A673 (cell line): ENCODE data around the gene GCDH. TPM values are rescaled to one million over a fixed set of nuclear protein-coding genes. Genes with fewer than 3 reads are reported as not detected.

Source experiments
- BruUV-seq: library from RNA; stranded (reverse); fragments of 400-500 nt; replicated peaks from 2 replicates; lab custom pipeline; 2021; lab: Mats Ljungman, UMichigan
- CTCF ChIA-PET: fragments of 300-600 bp; sonication (Branson Sonifier 250); formaldehyde crosslinking; loops from one replicate; lab custom pipeline; 2022; ENCODE audit warnings: antibody characterized with exemption; lab: Charles Lee
- POLR2A ChIA-PET: fragments of 300-600 bp; sonication (Branson Sonifier 250); formaldehyde crosslinking; loops from one replicate; lab custom pipeline; 2022; ENCODE audit warnings: antibody characterized with exemption; ENCODE audit not compliant: low non-redundant PET; lab: Charles Lee
- DNase-seq: peaks from one replicate; pipeline ENCODE4 v3.0.0-alpha.2; 2015; ENCODE audit warnings: low spot score
- H3K27ac ChIP-seq: fragments of 200-600 bp; sonication (generic); 2 replicates; pipeline ENCODE4 v1.5.1; 2016; ENCODE audit warnings: mixed run types, low read depth, mild to moderate bottlenecking, mixed read lengths, antibody characterized with exemption, low read length; ENCODE audit not compliant: poor library complexity, severe bottlenecking
- H3K27me3 ChIP-seq: fragments of 200-600 bp; sonication (generic); replicated peaks from 2 replicates; pipeline ENCODE4 v1.6.1; 2017; ENCODE audit warnings: mixed run types, low read depth, mild to moderate bottlenecking, mixed read lengths, antibody characterized with exemption, low read length; ENCODE audit not compliant: insufficient read depth, poor library complexity
- H3K36me3 ChIP-seq: fragments of 200-600 bp; sonication (generic); 2 replicates; pipeline ENCODE4 v1.6.1; 2016; ENCODE audit warnings: mixed run types, mild to moderate bottlenecking, mixed read lengths, antibody characterized with exemption, low read length; ENCODE audit not compliant: insufficient read depth, poor library complexity, severe bottlenecking
- H3K4me1 ChIP-seq: fragments of 200-600 bp; sonication (generic); 2 replicates; pipeline ENCODE4 v1.6.1; 2017; ENCODE audit warnings: mixed run types, mild to moderate bottlenecking, mixed read lengths, antibody characterized with exemption, low read length; ENCODE audit not compliant: insufficient read depth, poor library complexity, severe bottlenecking
- H3K4me3 ChIP-seq: fragments of 200-600 bp; sonication (generic); 2 replicates; pipeline ENCODE4 v1.5.1; 2016; ENCODE audit warnings: low read depth, mixed run types, mild to moderate bottlenecking, mixed read lengths, low read length; ENCODE audit not compliant: poor library complexity, severe bottlenecking
- H3K9me3 ChIP-seq: fragments of 200-600 bp; sonication (generic); 2 replicates; pipeline ENCODE4 v1.6.1; 2016; ENCODE audit warnings: mixed run types, low read depth, mild to moderate bottlenecking, mixed read lengths, antibody characterized with exemption, low read length; ENCODE audit not compliant: poor library complexity, severe bottlenecking
- EZH2 ChIP-seq: fragments of 200-600 bp; sonication (generic); IDR thresholded peaks from 2 replicates; pipeline ENCODE4 v1.6.1; 2017; ENCODE audit warnings: borderline replicate concordance, low read depth, mild to moderate bottlenecking, mixed read lengths, antibody characterized with exemption, low read length; ENCODE audit not compliant: poor library complexity, severe bottlenecking
- intact Hi-C: fragments of 100-400 bp; cut with micrococcal nuclease; formaldehyde crosslinking; loops from one replicate; pipeline ENCODE4 v1.10.0; 2022; ENCODE audit not compliant: unreplicated experiment
- total RNA-seq: library from RNA; stranded (reverse); gene quantifications from 2 replicates; pipeline ENCODE4 v1.2.3, GENCODE V29; 2021
- TF ChIP-seq, protein P1 (sequence below): fragments of 300-800, 200-600 bp; sonication (generic); conservative IDR thresholded peaks from 2 replicates; pipeline ENCODE4 v1.5.1; 2017; ENCODE audit warnings: low read depth, mild to moderate bottlenecking, antibody characterized with exemption, low read length, moderate library complexity, mixed read lengths

The GCDH gene
- total RNA-seq, 1 experiment from 2014 or later, result 47.3 TPM

DNA sequence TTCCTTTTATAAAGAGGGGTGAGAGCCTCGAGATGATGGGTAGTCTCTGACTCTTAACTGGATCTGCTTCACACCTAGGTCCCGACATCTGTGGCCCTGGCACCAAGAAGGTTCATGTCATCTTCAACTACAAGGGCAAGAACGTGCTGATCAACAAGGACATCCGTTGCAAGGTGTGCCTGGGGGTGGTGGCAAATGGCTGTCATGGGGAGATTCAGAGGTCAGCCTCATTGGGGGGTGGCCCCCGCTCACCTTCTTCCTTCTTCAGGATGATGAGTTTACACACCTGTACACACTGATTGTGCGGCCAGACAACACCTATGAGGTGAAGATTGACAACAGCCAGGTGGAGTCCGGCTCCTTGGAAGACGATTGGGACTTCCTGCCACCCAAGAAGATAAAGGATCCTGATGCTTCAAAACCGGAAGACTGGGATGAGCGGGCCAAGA lies 49.0 kb downstream of the GCDH start:
- peaks cover 32% of the 10 kb centered on the region for H3K4me1 ChIP-seq
- H3K36me3 ChIP-seq, result peaks cover 62% of the 10 kb centered on the region
- H3K27ac ChIP-seq, result peak overlapping the region; percentile 95
- no peaks in the 10 kb centered on the region for H3K27me3 ChIP-seq
- H3K9me3 ChIP-seq, result no peaks in the 10 kb centered on the region
- BruUV-seq, result no TSS peak
- no peak for DNase-seq
- peak overlapping the region; percentile 91 for H3K4me3 ChIP-seq
- CTCF ChIA-PET, result no interaction called here
- TF ChIP-seq, protein P1, sequence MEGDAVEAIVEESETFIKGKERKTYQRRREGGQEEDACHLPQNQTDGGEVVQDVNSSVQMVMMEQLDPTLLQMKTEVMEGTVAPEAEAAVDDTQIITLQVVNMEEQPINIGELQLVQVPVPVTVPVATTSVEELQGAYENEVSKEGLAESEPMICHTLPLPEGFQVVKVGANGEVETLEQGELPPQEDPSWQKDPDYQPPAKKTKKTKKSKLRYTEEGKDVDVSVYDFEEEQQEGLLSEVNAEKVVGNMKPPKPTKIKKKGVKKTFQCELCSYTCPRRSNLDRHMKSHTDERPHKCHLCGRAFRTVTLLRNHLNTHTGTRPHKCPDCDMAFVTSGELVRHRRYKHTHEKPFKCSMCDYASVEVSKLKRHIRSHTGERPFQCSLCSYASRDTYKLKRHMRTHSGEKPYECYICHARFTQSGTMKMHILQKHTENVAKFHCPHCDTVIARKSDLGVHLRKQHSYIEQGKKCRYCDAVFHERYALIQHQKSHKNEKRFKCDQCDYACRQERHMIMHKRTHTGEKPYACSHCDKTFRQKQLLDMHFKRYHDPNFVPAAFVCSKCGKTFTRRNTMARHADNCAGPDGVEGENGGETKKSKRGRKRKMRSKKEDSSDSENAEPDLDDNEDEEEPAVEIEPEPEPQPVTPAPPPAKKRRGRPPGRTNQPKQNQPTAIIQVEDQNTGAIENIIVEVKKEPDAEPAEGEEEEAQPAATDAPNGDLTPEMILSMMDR, result no peak
- no peak for TF ChIP-seq EZH2
- intact Hi-C loops, result no loop called here
- POLR2A ChIA-PET, result no interaction called here

DNA sequence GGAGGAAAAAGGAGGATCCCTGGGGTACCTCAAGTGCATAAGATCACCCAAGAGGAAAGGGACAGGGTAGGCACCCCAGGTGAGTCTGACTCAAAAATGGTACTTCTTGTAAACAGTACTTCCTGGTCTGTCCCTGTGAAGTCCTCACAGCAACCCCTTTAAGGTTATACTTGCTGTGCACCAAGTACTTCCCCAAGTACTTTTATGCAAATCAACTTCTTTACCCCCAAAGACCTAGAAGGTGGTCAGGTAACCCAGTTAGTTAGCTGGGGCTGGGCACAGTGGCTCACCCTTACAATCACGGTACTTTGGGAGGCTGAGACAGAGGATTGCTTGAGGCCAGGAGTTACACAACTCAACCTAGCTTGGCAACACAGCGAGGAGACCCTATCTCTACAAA lies 49.9 kb downstream of the GCDH start:
- no peak for TF ChIP-seq EZH2
- TF ChIP-seq, protein P1, result no peak
- peak overlapping the region; percentile 48 for H3K27ac ChIP-seq
- H3K36me3 ChIP-seq, result peaks cover 66% of the 10 kb centered on the region

DNA sequence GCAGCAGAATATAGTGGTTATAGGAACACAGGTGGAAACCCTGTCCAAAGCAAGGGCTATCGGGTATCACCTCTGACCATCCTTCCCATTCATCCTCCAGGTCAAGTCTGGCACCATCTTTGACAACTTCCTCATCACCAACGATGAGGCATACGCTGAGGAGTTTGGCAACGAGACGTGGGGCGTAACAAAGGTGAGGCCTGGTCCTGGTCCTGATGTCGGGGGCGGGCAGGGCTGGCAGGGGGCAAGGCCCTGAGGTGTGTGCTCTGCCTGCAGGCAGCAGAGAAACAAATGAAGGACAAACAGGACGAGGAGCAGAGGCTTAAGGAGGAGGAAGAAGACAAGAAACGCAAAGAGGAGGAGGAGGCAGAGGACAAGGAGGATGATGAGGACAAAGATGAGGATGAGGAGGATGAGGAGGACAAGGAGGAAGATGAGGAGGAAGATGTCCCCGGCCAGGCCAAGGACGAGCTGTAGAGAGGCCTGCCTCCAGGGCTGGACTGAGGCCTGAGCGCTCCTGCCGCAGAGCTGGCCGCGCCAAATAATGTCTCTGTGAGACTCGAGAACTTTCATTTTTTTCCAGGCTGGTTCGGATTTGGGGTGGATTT lies 52.6 kb downstream of the GCDH start:
- CTCF ChIA-PET, result interaction anchor here (0.6 kb wide), 1 partner anchor 29 kb away, joined by 6 read pairs; no protein-coding TSS in a partner anchor
- H3K36me3 ChIP-seq, result peaks cover 80% of the 10 kb centered on the region
- no peaks in the 10 kb centered on the region for H3K9me3 ChIP-seq
- intact Hi-C loops, result no loop called here
- BruUV-seq, result no TSS peak
- no peaks in the 10 kb centered on the region for H3K27me3 ChIP-seq
- no peak overlapping the region for H3K4me3 ChIP-seq
- peak overlapping the region; percentile 46 for H3K27ac ChIP-seq
- H3K4me1 ChIP-seq, result peaks cover 33% of the 10 kb centered on the region
- POLR2A ChIA-PET, result interaction anchor here (0.6 to 0.7 kb wide), 2 partner anchors 241 to 828 kb away, joined by 14 read pairs; no protein-coding TSS in a partner anchor
- DNase-seq, result no peak
- TF ChIP-seq, protein P1, result no peak
- no peak for TF ChIP-seq EZH2

More for the DNA sequence above, 49.9 kb downstream of the GCDH start:
- peaks cover 32% of the 10 kb centered on the region for H3K4me1 ChIP-seq
- intact Hi-C loops, result no loop called here
- BruUV-seq, result no TSS peak
- CTCF ChIA-PET, result no interaction called here
- POLR2A ChIA-PET, result no interaction called here
- no peaks in the 10 kb centered on the region for H3K27me3 ChIP-seq
- DNase-seq, result no peak
- H3K9me3 ChIP-seq, result no peaks in the 10 kb centered on the region
- H3K4me3 ChIP-seq, result peak overlapping the region; percentile 91
